GM12878 (cell line): ENCODE measurements around the gene PELI2.

Source experiments
- BACH1 ChIP-seq: fragments of 450-650 bp; IDR thresholded peaks from 2 replicates; pipeline ENCODE4 v1.6.1; 2017; ENCODE audit warnings: mild to moderate bottlenecking, borderline replicate concordance
- CTCF ChIP-seq, 3 experiments: IDR thresholded peaks in 2 of 3; conservative IDR thresholded peaks in 1 of 3; 2 replicates each; pipeline ENCODE4 v1.5.1; 2011; ENCODE audit warnings: low read depth in 3 of 3, low read length in 3 of 3, mild to moderate bottlenecking in 3 of 3, control low read depth in 2 of 3, moderate library complexity in 2 of 3, inconsistent platforms in 1 of 3, mixed read lengths in 1 of 3; ENCODE audit not compliant: control insufficient read depth in 2 of 3, insufficient read depth in 1 of 3; ENCODE audit errors: extremely low read depth in 1 of 3
- MYC ChIP-seq: IDR thresholded peaks from 2 replicates; pipeline ENCODE4 v1.6.1; 2011; ENCODE audit warnings: mild to moderate bottlenecking, low read length, moderate library complexity, inconsistent platforms; ENCODE audit not compliant: insufficient read depth, insufficient replicate concordance, insufficient read length, severe bottlenecking
- POLR2A ChIP-seq: IDR thresholded peaks from 2 replicates; pipeline ENCODE4 v1.6.1; 2011; ENCODE audit warnings: low read depth, mild to moderate bottlenecking, low read length
- POLR2AphosphoS5 ChIP-seq: IDR thresholded peaks from 2 replicates; pipeline ENCODE4 v1.6.1; 2011; ENCODE audit warnings: mild to moderate bottlenecking, low read length, inconsistent platforms
- ZBTB33 ChIP-seq: fragments of 450-650 bp; IDR thresholded peaks from 2 replicates; pipeline ENCODE4 v1.6.1; 2017; ENCODE audit warnings: mild to moderate bottlenecking

- TF ChIP-seq ZBTB33 (no peak), POLR2AphosphoS5 (no peak), CTCF (IDR thresholded peaks at IDR 0.05 in 2 of 3, conservative IDR thresholded peaks at IDR 0.05 in 1 of 3; ENCODE audit: control insufficient read depth in 2 of 3, extremely low read depth in 1 of 3, insufficient read depth in 1 of 3, low read depth in 3 of 3, low read length in 3 of 3) (no peak), BACH1 (no peak), POLR2A (no peak), MYC (no peak)
These were observed 149.8 kb downstream of the PELI2 start for GRCh38 chr14:56268039-56268438.
